ENCODE data around the gene CLEC4G. TPM values are rescaled to one million over a fixed set of nuclear protein-coding genes. Genes with fewer than 3 reads are reported as not detected.

CLEC4G gene
- total and polyA plus RNA-seq, 2 donors (not counting 3 experiments of a cell fraction or from before 2014, with no cell fraction given): not detected

DNA sequence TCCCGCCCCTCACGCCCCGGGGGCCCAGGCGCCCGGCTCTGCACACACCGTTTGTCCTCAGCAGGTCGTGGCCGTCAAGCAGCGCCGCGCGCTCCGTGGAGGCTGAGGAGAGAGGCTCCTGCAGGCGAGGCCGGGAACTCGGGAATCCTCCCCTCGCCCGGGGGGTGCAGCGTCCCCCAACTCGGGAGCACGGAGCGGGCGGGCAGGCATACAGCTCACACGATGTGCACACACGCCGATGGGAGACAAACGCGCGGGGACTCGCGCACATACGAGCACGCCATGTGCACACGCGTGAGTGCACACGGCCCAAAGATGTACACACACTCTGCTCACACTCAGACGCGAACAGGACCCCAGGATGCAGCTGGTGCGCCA is 703 bp downstream of the CLEC4G start:
- intact Hi-C loops (cut with micrococcal nuclease) (no loop called here), dilution Hi-C loops (cut with MboI; ENCODE audit: extremely low pct_ligation_motif_present, low sequenced_read_pairs) (no loop called here)
- H3K4me1 ChIP-seq (ENCODE audit: control insufficient read depth, extremely low read depth, insufficient read depth, low read length): no peaks in the 10 kb centered on the region
- H3K4me3 ChIP-seq (replicated peaks in 1 of 3; ENCODE audit: insufficient read depth in 1 of 3, low read depth in 1 of 3, low read length in 3 of 3): no peak overlapping the region
- no peaks in the 10 kb centered on the region for H3K36me3 ChIP-seq (ENCODE audit: control insufficient read depth in 2 of 2, extremely low read depth in 1 of 2, insufficient read depth in 2 of 2, low read length in 2 of 2)
- no peak overlapping the region for H3K4me2 ChIP-seq (ENCODE audit: insufficient read depth, low read length)
- H3K9ac ChIP-seq (replicated peaks; ENCODE audit: extremely low read depth, insufficient read depth, low read length): no peak overlapping the region
- ChIA-PET POLR2A (no interaction called here), CTCF (interaction anchor here (1.2 kb wide), 1 partner anchor 50 kb away, joined by 3 read pairs; the partner anchor contains the start of gene TRAPPC5)
- H3K27me3 ChIP-seq (ENCODE audit: control insufficient read depth in 2 of 2, insufficient read depth in 2 of 2, low read length in 2 of 2): peaks cover 35 to 40% of the 10 kb centered on the region in 2 experiments
- no peak for DNase-seq (ENCODE audit: low read depth, low spot score)
- H3K9me1 ChIP-seq (replicated peaks; ENCODE audit: control insufficient read depth, extremely low read depth, insufficient read depth, low read length): no peaks in the 10 kb centered on the region
- H3K9me3 ChIP-seq (replicated peaks; ENCODE audit: control insufficient read depth, insufficient read depth, low read length): no peaks in the 10 kb centered on the region
- no TSS peak for BruUV-seq (replicated peaks)
- H4K20me1 ChIP-seq (replicated peaks; ENCODE audit: control insufficient read depth, extremely low read depth, insufficient read depth, low read length): no peaks in the 10 kb centered on the region
- H3K27ac ChIP-seq (ENCODE audit: insufficient read depth, low read depth, low read length): no peak overlapping the region
- no peak for TF ChIP-seq JUN (IDR thresholded peaks at IDR 0.05; ENCODE audit: borderline replicate concordance, insufficient read depth, insufficient read length, low read depth)
- TF ChIP-seq GATA2 (IDR thresholded peaks at IDR 0.05; ENCODE audit: insufficient read depth, insufficient read length, low read depth, low read length): no peak
- TF ChIP-seq POLR2A (IDR thresholded peaks at IDR 0.05; ENCODE audit: low read depth, low read length): no peak
- TF ChIP-seq FOS (IDR thresholded peaks at IDR 0.05; ENCODE audit: borderline replicate concordance, insufficient read depth, low read length): no peak
- TF ChIP-seq MYC (IDR thresholded peaks at IDR 0.05; ENCODE audit: low read depth, low read length): no peak
- no peak for TF ChIP-seq POLR2AphosphoS5 (IDR thresholded peaks at IDR 0.05; ENCODE audit: insufficient read depth, low read depth, low read length)
- TF ChIP-seq MAX (IDR thresholded peaks at IDR 0.05; ENCODE audit: insufficient read depth, insufficient read length): no peak
- TF ChIP-seq, protein P1, sequence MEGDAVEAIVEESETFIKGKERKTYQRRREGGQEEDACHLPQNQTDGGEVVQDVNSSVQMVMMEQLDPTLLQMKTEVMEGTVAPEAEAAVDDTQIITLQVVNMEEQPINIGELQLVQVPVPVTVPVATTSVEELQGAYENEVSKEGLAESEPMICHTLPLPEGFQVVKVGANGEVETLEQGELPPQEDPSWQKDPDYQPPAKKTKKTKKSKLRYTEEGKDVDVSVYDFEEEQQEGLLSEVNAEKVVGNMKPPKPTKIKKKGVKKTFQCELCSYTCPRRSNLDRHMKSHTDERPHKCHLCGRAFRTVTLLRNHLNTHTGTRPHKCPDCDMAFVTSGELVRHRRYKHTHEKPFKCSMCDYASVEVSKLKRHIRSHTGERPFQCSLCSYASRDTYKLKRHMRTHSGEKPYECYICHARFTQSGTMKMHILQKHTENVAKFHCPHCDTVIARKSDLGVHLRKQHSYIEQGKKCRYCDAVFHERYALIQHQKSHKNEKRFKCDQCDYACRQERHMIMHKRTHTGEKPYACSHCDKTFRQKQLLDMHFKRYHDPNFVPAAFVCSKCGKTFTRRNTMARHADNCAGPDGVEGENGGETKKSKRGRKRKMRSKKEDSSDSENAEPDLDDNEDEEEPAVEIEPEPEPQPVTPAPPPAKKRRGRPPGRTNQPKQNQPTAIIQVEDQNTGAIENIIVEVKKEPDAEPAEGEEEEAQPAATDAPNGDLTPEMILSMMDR (IDR thresholded peaks at IDR 0.05; ENCODE audit: extremely low read depth in 1 of 2, insufficient read depth in 1 of 2, low read depth in 1 of 2, low read length in 2 of 2): no peak
- no peak for TF ChIP-seq EZH2 (IDR thresholded peaks at IDR 0.05; ENCODE audit: borderline replicate concordance, low read depth, low read length, severe bottlenecking)
- no peak for FAIRE-seq
- no peak overlapping the region for H2AFZ ChIP-seq (ENCODE audit: low read depth, low read length)
- H3K79me2 ChIP-seq (ENCODE audit: control insufficient read depth, insufficient read depth, low read length): no peaks in the 10 kb centered on the region

Data from endothelial cell of umbilical vein (primary cell).